Stimulated activated CD8-positive, alpha-beta memory T cell treated with anti-CD3 and anti-CD28 coated beads, Interleukin-7, amount 100 ng/mL, for 4 hours (primary cell): ENCODE results near the gene OR2V2.

Source experiments
- DNase-seq, 2 donors: peaks; one replicate each; pipeline ENCODE4 v3.0.0-alpha.2; 2020; ENCODE audit warnings: low read depth in 2 of 2

The OR2V2 gene

DNA sequence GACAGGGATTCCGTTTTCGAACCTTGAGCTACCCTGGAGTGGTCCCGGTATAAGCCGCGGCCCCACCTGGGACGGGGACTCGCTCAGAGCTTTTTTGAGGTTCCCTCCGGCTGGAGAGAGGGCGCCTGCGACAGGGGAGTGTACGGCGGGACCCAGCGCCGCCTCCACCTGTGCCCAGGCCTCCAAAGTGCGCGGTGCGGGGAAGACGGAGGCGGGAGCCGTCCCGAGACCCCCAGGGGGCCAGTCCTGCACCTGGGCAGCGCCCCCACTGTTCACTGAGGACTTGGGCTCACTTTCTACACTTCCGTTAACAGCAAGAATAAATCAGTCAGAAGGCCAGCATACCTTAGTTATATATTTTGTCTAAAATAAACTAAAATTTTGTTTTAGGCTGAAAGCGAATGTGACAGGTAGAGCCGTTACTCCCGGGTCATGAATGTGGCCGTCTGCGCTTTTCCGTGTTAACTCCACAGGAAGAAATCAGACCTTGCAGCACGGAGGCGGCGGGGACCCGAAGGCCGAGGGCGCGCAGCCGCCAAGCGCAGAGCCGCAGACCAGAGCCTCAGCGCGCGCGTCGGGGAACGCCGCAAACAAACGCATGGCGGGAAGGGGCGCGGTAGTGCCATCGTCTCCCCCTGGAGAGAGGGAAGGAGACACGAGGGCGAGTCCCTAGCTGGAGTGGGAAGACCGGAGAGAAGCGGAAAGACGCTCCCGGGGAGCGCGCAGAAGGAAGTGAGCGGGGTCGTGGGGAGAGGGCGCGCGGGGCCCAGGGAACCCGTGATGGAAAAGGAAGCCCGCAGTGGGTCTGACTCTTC lies 43.5 kb downstream of the OR2V2 start:
- DNase-seq, result peak in 1 of 2 donors; percentile 38

GRCh38 chr5:181191526-181192336 lies 44.3 kb downstream of the OR2V2 start:
- peak; percentile 91 for DNase-seq

DNA sequence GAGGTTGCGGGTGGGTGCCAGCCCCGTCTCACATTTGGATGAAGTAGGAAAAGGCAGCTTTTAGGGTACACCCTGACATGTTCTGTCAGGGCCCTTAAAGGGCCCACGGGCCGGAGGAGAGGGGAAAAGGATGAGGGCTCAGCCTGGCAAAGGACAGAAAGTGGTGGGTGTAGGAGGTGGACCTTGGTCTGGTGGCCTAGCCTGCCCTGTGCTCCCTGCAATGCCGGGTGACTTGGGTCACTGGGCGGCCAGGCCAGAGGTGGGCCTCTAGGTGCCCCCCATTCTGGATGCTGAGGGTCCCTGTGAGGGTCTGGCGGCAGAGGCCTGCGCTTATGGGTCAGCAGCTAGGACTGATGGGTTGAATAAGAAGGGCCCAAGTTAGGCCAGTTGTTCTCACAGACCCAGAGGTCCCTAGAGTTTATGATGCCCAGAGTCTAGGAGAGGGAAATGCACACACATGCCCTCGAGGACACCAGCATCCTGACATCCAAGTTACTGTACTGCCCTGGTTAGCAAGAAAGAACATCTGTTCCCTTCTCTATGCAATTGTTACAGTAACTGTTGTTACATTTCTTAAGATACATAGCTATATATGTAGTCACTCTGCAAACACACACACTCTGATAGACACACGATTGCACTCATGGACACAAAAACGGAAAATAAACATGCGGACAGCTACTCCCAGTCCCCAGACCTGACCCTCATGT lies 45.1 kb downstream of the OR2V2 start:
- DNase-seq, result no peak

DNA sequence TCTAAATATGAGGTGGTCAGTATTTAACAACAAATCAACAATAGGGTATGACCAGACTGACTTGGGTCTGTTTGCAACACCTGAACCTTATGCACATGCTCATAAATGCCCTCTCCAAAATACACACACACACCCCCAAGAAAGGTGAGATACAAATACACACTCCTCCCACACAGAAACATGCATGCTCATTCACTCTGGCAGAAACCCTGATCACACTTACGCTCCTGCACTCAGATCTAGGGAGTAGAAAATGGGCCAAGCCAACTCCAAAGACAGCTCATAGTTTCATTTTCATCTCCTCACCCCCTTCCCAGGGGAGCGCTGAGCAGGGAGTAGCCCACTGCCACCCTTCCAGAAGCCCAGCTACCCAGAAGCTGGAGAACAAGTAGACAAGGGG lies 46.3 kb downstream of the OR2V2 start:
- no peak for DNase-seq

GRCh38 chr5:181194489-181195248 lies 47.3 kb downstream of the OR2V2 start:
- no peak for DNase-seq

DNA sequence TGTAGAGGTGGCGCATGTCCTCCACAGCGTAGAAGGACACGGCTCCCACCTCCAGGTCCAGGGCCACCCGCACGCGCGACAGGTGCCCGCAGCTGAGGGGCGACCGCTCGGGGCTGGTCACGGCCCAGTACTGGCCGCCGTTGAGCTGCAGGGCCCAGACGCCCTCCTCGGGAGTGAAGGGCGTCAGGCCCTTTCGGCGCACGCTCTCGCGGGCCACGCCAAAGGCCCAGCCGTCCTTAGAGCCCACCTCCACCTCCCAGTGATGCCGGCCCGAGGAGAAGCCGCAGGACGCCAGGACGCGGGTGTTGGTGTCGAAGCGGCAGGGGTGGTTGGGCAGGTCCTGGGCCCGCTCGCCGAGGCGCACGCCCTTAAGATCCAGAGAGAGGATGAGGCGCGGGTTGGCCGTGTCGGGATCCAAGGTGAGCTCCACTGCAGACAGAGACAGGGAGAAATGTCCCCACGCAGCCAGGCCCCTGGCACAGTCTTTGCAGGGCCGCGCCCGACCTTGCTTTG lies 47.9 kb downstream of the OR2V2 start:
- DNase-seq, result no peak

GRCh38 chr5:181197326-181197951 lies 50.1 kb downstream of the OR2V2 start:
- no peak for DNase-seq

- no peak for DNase-seq
Observed at GRCh38 chr5:181198106-181198685, 50.8 kb downstream of the OR2V2 start.

DNA sequence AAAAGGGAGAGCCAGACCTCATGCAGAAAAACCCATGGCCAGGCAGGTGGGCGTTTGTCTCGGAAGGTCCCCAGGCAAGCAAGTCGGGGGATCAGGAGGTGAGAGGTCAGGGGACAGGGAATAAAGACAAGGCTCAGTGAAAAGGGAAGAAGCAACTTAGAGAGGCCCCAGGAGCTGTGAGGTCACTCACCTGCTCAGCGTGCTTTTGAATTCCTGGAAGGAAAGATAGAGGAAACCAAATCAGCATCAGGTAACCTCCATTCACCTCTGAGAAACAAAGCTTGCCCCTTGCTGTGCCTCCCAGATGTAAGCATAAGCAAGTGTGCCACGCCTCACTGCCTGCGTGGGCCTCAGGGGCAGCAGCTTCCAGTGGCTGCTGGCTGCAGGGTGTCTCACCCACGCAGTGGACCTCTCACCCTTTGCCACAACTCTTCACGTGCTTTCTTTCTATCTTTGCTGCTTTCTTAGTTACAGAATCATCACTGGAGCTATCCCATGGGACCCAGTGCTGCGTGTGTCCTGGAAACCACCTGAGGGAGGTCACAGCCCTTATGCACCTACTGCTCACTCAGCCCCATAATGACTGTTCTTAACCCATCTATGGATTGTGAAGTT lies 51.6 kb downstream of the OR2V2 start:
- no peak for DNase-seq

GRCh38 chr5:181199881-181200638 lies 52.7 kb downstream of the OR2V2 start:
- no peak for DNase-seq

- DNase-seq, result no peak
Observed at GRCh38 chr5:181200816-181201215, 53.4 kb downstream of the OR2V2 start.

DNA sequence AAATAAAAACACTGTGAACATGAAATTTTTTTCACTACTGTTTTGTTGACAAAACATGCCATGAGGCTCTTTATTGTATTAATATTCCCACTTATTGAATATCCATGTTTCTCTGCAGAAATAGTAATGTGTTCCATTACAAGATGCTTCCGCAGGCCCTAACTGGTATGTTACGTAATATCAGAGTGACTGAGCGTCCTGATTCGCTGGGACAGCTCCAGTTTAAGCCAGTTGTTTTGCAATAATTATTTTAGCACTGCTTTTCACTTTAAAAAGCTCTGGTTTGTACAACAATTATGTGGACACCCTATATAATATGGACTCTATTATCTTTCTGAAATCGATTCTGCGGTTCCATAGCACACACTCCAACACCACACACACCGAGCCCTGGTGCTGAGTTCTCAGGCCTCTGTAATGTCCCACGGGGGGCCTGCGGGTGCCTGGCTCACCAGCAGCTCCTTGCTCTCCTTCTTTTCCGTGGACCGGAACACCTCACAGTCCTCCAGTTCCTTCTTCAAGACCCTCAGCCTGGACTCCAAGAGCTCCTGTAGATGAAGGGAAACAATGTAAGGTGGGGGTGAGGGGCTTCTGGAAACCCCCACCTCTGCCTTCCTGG lies 55.8 kb downstream of the OR2V2 start:
- no peak for DNase-seq

DNA sequence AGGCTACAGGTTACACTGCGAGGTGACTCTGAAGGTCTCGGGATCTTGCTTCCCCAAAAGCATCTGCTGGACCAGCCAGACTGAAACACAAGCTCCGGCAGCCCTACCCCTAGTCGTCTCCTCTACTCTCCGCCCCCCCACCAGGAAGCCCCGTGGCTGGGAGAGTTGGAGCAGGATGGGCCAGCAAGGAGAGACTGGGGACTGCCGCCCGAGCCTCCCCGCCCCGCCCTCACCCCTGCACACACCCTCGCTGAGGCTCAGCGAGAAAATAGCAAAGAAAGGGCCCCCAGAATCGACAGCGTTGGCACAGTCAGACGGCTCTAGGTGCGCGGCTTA lies 56.4 kb downstream of the OR2V2 start:
- DNase-seq, result no peak

DNA sequence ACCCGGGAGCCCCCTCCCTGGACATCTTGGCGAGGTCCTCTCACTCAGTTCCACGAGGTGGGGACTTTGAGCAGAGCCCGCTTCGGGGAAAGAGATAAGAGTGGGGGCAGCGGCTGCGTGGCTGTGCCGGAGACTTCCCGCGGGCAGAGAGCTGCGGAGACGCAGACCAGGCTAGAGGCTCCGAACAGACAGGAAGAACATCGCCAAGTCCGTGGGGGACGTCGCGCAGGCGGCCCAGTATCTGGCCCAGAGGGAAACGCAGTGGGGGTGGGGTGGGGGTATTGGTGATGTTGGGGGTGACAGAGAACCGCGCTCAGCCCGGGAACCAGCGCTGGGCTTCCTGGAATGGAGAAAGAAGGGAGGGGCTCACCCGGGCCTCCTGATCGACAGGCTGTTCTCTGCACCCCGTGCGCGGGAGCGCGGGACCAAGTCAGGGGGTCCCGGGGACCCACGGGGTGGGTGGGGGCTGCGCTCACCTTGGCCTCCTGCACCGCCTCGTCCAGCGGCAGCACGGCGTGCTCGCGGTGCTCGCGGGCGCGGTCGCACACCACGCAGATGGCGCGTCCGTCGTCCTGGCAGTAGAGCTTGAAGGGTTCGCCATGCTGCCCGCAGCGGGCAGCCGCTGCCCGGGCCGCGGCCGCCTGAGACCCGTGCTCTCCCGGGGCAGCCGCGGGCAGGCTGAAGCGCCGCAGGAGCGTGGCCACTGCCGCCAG lies 56.9 kb downstream of the OR2V2 start:
- no peak for DNase-seq

DNA sequence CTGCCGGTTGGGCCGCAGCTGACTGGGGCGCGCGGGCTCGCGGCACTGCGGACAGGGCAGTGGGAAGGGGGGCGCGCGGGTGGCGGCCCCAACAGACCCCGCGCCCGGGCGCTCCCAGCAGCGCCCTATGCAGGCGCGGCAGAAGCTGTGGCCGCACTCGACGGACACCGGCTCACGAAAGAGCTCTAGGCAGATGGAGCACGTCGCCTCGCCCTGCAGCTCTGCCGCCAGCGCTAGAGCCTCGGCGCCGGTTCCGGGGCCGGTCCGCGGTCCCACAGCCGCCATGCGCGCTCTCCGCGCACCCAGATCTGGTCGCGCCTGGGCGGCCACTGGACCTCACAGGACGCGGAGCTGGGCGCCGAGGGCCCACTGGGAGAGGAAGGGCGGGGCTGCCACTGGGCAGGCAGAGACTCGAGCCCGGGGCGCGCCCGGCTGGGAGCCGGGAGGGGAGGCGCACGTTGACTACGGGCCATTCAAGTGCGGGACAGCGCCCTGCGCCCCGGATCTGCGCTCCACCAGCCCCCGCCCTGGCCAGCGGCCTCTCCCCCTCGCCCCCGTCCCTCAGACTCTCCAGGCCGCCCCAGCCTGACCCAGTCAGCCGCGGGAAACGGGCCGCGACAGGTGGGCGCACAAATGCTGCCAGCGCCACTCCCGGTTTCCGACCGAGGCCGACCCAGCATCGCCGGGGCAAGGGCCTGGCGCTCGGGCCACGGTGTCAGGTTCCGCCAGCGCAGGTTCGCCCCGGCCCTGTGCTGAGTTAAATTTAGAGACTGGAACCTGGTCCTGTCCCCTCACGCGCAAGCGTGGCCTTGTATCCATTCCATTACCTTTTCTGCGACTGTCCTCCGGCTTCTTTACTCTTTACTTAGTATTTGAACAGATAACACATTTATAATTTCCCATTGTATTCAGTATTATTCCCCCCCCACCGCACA lies 57.7 kb downstream of the OR2V2 start, which contains the start of gene TRIM7:
TSS of gene TRIM7 (minus strand) at position 371 of the 935 bp plus-strand sequence. CDS start at position 285, 86 bp downstream.
- DNase-seq, result no peak

GRCh38 chr5:181205761-181206649 lies 58.6 kb downstream of the OR2V2 start:
- peak in 1 of 2 donors; percentile 29 for DNase-seq
